ENCODE results near the gene STAB2.

DNA sequence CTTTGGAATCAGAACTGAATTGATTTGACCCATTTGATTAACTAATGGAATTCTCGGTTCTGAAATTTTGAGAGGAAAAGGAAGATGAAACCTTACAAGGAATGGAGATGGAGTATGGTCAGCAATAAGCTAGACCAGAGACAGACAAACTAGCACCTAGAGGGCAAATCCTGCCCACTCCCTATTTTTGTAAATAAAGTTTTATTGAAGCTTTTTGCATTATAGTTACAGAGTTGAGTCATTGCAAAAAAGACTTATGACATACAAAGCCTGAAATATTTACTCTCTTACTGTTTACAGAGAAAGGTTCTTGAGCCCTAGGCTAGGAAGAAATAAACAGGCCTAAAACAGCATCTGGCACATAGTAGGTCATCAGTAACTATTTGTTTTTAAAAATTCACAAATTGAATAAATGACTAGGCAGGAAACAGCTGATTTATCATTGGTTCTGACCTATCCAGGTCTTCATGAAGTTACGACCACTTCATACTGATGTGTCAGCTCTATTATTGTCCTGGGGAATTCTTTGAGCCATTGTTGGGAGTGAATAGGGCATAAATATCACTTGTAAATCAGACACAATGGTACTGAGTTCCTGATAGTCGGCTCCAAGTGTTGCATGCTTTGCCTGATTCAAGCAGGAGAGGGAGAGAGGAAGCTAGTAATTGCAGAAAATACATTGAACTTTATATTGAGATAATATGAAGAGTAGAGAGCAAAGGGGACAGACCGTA lies 14.6 kb upstream of the STAB2 start:
- TF ChIP-seq, protein P1, sequence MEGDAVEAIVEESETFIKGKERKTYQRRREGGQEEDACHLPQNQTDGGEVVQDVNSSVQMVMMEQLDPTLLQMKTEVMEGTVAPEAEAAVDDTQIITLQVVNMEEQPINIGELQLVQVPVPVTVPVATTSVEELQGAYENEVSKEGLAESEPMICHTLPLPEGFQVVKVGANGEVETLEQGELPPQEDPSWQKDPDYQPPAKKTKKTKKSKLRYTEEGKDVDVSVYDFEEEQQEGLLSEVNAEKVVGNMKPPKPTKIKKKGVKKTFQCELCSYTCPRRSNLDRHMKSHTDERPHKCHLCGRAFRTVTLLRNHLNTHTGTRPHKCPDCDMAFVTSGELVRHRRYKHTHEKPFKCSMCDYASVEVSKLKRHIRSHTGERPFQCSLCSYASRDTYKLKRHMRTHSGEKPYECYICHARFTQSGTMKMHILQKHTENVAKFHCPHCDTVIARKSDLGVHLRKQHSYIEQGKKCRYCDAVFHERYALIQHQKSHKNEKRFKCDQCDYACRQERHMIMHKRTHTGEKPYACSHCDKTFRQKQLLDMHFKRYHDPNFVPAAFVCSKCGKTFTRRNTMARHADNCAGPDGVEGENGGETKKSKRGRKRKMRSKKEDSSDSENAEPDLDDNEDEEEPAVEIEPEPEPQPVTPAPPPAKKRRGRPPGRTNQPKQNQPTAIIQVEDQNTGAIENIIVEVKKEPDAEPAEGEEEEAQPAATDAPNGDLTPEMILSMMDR (IDR thresholded peaks at IDR 0.05): no peak
- no peak for TF ChIP-seq EZH2 (IDR thresholded peaks at IDR 0.05; ENCODE audit: borderline replicate concordance, insufficient read depth, low read depth, low read length, poor library complexity, severe bottlenecking)
